ENCODE results near the gene TDP2. TPM values are rescaled to one million over a fixed set of nuclear protein-coding genes. Genes with fewer than 3 reads are reported as not detected.

The TDP2 gene
- total RNA-seq, 4 donors from 2014 or later: 12.2 to 31.9 (median 19.7) TPM

DNA sequence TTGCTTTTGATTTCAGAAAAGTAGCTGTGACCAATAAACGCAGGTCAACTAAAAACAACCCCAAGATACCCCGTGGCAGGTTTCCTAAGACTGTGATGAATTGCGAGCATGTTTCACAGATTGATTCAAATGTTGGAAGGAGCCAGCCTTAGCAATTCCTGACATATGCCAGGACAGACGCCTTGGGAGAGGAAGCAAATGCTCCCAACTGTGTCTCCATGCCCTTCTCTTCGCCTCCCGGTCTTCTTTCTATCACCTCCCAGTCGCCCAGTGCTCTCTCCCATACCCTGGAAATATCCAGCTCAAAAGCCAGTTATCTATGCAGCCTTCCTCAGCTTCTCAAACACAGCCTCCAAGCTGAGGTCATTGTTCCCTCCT lies 52.7 kb downstream of the TDP2 start:
- Histone ChIP-seq H3K27ac (no peak overlapping the region), H3K36me3 (no peaks in the 10 kb centered on the region), H3K27me3 (peaks cover 0 to 7% (median 0%) of the 10 kb centered on the region in 4 donors), H3K4me1 (no peaks in the 10 kb centered on the region), H3K4me3 (no peak overlapping the region), H3K9me3 (no peaks in the 10 kb centered on the region)
- TF ChIP-seq, protein P1, sequence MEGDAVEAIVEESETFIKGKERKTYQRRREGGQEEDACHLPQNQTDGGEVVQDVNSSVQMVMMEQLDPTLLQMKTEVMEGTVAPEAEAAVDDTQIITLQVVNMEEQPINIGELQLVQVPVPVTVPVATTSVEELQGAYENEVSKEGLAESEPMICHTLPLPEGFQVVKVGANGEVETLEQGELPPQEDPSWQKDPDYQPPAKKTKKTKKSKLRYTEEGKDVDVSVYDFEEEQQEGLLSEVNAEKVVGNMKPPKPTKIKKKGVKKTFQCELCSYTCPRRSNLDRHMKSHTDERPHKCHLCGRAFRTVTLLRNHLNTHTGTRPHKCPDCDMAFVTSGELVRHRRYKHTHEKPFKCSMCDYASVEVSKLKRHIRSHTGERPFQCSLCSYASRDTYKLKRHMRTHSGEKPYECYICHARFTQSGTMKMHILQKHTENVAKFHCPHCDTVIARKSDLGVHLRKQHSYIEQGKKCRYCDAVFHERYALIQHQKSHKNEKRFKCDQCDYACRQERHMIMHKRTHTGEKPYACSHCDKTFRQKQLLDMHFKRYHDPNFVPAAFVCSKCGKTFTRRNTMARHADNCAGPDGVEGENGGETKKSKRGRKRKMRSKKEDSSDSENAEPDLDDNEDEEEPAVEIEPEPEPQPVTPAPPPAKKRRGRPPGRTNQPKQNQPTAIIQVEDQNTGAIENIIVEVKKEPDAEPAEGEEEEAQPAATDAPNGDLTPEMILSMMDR (IDR thresholded peaks at IDR 0.05): no peak
- TF ChIP-seq POLR2A (IDR thresholded peaks at IDR 0.05): no peak
- WGBS, 2 donors: 54 to 59% methylated on average over 7 of the region's 7 CpGs
- intact Hi-C loops (cut with DNase I): no loop called here
- no peak for DNase-seq

DNA sequence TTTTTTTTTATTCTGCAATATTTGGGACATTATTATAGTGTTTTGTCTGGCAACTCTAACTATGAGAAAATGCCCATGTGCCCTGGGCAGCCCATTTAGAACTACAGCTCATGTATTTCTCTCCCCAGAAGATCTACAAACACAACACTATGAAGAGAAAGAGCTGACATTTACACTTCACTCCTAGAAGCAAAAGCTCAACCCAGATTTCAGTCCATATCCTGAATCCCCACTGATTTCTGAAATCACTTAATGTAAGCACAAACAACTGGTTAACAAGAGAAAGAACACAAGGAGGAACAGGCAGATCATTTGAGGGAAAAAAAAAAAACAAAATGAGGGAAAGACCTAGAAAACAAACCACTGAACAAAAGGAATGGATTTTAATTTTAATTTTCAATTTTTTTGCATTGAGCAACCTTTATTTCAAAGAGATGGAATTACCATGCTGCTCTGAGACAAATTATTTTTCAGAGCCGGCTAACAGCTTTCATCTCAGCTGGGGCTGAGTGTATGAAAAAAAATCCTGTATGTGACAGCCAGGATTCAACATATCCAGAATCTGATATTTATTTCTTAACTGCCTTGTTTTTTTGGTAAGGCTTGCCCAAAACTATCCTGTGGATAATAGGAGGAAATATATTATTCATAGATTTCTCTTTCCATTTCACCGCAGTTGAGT lies 53.2 kb downstream of the TDP2 start:
- Histone ChIP-seq H3K36me3 (no peaks in the 10 kb centered on the region), H3K4me1 (no peaks in the 10 kb centered on the region), H3K9me3 (no peaks in the 10 kb centered on the region), H3K27ac (no peak overlapping the region), H3K27me3 (peaks cover 0 to 7% (median 0%) of the 10 kb centered on the region in 4 donors), H3K4me3 (no peak overlapping the region)
- DNase-seq: no peak
- TF ChIP-seq POLR2A (IDR thresholded peaks at IDR 0.05): no peak
- TF ChIP-seq, protein P1 (IDR thresholded peaks at IDR 0.05): no peak
- intact Hi-C loops (cut with DNase I): no loop called here
- 74 to 83% methylated on average over 2 of the region's 2 CpGs for WGBS, 2 donors

DNA sequence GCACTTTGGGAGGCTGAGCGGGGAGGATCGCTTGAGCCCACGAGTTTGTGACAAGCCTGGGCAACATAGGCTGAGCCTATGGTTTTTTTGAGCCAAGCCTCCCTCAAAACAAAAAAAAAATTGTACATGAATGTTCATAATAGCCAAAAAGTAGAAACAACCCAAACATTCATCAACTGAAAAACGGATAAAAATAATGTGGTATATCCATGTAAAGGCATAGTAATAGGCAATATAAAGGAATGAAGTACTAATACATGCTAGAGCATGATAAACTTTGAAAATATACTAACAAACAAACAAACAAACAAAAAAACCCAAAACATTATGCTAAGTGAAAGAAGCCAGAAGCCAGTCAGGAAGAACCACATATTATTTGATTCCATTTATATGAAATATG lies 56.0 kb downstream of the TDP2 start:
- Histone ChIP-seq H3K4me1 (no peaks in the 10 kb centered on the region), H3K4me3 (no peak overlapping the region), H3K9me3 (no peaks in the 10 kb centered on the region), H3K27ac (no peak overlapping the region), H3K36me3 (no peaks in the 10 kb centered on the region), H3K27me3 (peaks cover 0 to 7% (median 0%) of the 10 kb centered on the region in 4 donors)
- DNase-seq: no peak
- no peak for TF ChIP-seq POLR2A (IDR thresholded peaks at IDR 0.05)
- TF ChIP-seq, protein P1 (IDR thresholded peaks at IDR 0.05): no peak
- 76 to 88% methylated on average over 4 of the region's 4 CpGs for whole genome bisulfite sequencing, 2 donors
- intact Hi-C loops (cut with DNase I): no loop called here

DNA sequence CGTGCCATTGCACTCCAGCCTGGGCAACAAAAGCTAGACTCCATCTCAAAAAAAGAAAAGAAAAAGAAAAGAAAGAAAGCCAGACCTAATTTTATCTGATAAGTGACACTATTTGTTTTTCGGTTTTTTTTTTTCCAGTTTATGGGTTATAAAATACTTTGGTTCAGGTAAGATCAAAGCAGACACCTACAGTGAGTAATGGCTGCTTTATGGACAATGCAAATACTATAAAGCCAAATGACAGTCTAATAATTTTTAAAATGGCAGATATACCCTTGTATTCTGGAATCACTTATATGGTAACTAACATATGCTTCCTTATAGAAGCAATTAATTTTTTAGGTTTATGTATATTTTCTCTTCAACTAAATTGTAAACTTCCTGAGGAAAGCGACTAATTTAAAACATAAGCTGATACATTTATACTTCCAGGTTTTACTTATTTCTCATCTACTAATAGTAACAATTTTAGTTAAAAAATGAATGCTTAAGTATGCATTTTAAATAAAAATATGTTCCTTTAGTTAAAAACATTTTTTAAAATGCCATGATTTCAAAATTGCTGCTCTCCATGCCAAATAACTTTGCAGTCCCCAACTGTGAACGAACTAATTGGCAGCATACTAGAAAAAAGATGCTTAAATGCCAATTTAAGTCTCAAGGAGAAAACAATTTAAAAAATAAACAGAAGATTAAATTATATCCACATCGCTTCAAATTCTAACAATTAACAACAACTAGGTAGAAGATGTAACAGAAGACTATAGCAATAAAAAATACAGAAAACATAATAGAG lies 59.2 kb downstream of the TDP2 start:
- Histone ChIP-seq H3K27me3 (no peaks in the 10 kb centered on the region), H3K4me1 (no peaks in the 10 kb centered on the region), H3K27ac (no peak overlapping the region), H3K4me3 (no peak overlapping the region), H3K36me3 (no peaks in the 10 kb centered on the region), H3K9me3 (no peaks in the 10 kb centered on the region)
- no peak for DNase-seq
- 79 to 83% methylated on average over 5 of the region's 5 CpGs for WGBS, 2 donors
- TF ChIP-seq POLR2A (IDR thresholded peaks at IDR 0.05): no peak
- TF ChIP-seq, protein P1 (IDR thresholded peaks at IDR 0.05): no peak
- intact Hi-C loops (cut with DNase I): no loop called here

DNA sequence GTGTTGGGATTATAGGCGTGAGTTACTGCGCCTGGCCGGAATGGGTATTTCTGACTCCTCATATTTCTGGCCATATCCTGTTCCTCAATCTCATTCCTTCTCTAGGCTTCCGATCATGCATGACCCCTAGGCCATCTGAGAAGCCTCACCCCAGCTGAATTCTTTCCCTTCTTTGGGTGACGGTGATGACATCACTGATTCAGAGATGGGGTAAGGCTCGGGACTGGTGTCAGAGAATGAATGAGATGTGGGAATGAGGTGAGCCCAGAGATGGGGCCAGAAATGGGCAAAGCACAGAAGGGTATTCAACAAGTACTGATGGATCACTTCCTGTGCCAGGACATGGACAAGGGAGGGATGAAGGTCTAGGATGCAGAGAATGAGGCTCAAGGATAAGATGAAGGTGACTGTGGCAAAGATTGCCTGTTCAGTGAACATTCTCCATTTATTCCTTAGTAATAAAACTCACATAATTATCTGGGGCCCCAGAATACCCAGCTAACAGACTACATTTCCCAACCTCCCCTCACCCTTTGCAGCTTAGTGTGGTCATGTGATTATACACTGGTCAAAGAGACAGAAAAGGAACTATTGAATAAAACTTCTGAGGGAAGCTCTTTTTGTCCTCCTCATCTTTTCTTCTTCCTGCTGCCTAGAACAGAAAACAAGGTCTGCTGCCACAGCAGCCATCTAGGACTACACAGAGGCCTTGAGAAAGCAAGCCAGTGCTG lies 60.3 kb downstream of the TDP2 start:
- H3K4me3 ChIP-seq: no peak overlapping the region
- WGBS, 2 donors: 93 to 97% methylated on average over 4 to 5 of the region's 6 CpGs
- no peaks in the 10 kb centered on the region for H3K36me3 ChIP-seq
- no peaks in the 10 kb centered on the region for H3K9me3 ChIP-seq
- DNase-seq: no peak
- H3K27me3 ChIP-seq: no peaks in the 10 kb centered on the region
- no peak for TF ChIP-seq POLR2A (IDR thresholded peaks at IDR 0.05)
- TF ChIP-seq, protein P1 (IDR thresholded peaks at IDR 0.05): no peak
- intact Hi-C loops (cut with DNase I): no loop called here
- H3K27ac ChIP-seq: no peak overlapping the region
- no peaks in the 10 kb centered on the region for H3K4me1 ChIP-seq
